ENCODE data around the gene OR51B2. TPM values are rescaled to one million over a fixed set of nuclear protein-coding genes. Genes with fewer than 3 reads are reported as not detected.

OR51B2 gene
- total RNA-seq, 1 experiment from 2014 or later, result not detected

DNA sequence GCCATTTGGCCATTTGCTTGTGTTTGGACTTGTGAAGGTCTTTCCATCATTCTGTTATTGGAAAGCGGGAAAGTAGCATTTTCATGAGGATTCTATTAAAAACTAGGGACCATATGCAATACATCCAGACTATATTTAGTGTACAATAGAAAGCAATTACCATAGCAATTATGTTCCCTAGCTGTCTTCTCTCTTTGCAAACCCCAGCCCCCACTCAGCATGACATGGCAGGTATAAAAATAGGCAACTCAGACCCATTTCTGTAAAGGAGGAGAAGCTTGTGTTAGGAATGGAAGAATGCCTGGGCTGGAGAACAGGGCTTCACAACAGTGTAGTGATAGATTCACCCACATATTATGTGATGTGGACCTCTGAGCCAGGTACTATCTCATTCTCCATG is 39.6 kb upstream of the OR51B2 start:
- Histone ChIP-seq H2BK20ac (ENCODE audit: low read depth, low read length, poor library complexity, severe bottlenecking) (no peak overlapping the region), H3K9me3 (ENCODE audit: control insufficient read depth, low read depth, low read length) (no peaks in the 10 kb centered on the region), H3K23ac (ENCODE audit: insufficient read length, low read depth, low read length) (no peak overlapping the region), H3K4me2 (ENCODE audit: insufficient read depth, insufficient read length, low read length) (no peak overlapping the region), H3K14ac (ENCODE audit: insufficient read depth, low read length) (no peak overlapping the region), H2AK5ac (ENCODE audit: insufficient read length, low read length) (no peak overlapping the region), H3K4ac (ENCODE audit: low read depth, low read length) (no peak overlapping the region), H4K91ac (ENCODE audit: insufficient read length, low read depth, low read length) (no peak overlapping the region), H3K18ac (ENCODE audit: insufficient read length, low read depth, low read length) (no peak overlapping the region), H2AFZ (ENCODE audit: low read length) (no peak overlapping the region), H2BK12ac (ENCODE audit: insufficient read length, low read depth, low read length) (no peak overlapping the region), H3K4me1 (ENCODE audit: insufficient read depth, low read length) (no peaks in the 10 kb centered on the region; the same call in 1 of the 2 replicates), H3K79me2 (ENCODE audit: insufficient read depth, low read length) (no peaks in the 10 kb centered on the region), H2BK120ac (ENCODE audit: low read depth, low read length, poor library complexity, severe bottlenecking) (no peak overlapping the region), H3K27me3 (ENCODE audit: insufficient read depth, low read length) (no peaks in the 10 kb centered on the region), H4K20me1 (ENCODE audit: control insufficient read depth, insufficient read depth, insufficient read length) (no peaks in the 10 kb centered on the region), H2BK5ac (ENCODE audit: insufficient read length, low read length) (no peak overlapping the region), H2BK15ac (ENCODE audit: low read depth, low read length) (no peak overlapping the region), H3K9ac (ENCODE audit: extremely low read depth, insufficient read length, low read length) (no peak overlapping the region), H4K8ac (replicated peaks; ENCODE audit: insufficient read length, low read depth, low read length) (no peak overlapping the region), H3K23me2 (ENCODE audit: insufficient read length, low read depth, low read length, poor library complexity, severe bottlenecking) (no peaks in the 10 kb centered on the region), H3K56ac (ENCODE audit: insufficient read length, low read depth, low read length) (no peak overlapping the region), H4K5ac (ENCODE audit: insufficient read length, low read depth, low read length) (no peak overlapping the region), H3K79me1 (ENCODE audit: insufficient read depth, low read depth, low read length, poor library complexity, severe bottlenecking) (no peaks in the 10 kb centered on the region), H3K27ac (ENCODE audit: insufficient read length, low read depth, low read length) (no peak overlapping the region), H3T11ph (ENCODE audit: low read length) (no peak overlapping the region)
- Mint-ChIP-seq H3K4me1 (peaks cover 4 to 9% of the 10 kb centered on the region in 2 experiments), H3K4me3 (no peak overlapping the region), H3K9me3 (peaks cover 0 to 2% of the 10 kb centered on the region in 2 experiments; a peak in 1 of 5 replicates), H3K27me3 (ENCODE audit: low read depth) (no peaks in the 10 kb centered on the region), H3K36me3 (ENCODE audit: insufficient read depth in 1 of 3, low read depth in 3 of 3) (no peaks in the 10 kb centered on the region; a peak in 1 of 7 replicates), H3K27ac (no peak overlapping the region)
- no peak for DNase-seq
- WGBS (ENCODE audit: extremely low coverage, insufficient read length, low lambda C conversion rate), result no CpG with 5 or more reads among the region's 1 CpG
- TF ChIP-seq, protein P1, sequence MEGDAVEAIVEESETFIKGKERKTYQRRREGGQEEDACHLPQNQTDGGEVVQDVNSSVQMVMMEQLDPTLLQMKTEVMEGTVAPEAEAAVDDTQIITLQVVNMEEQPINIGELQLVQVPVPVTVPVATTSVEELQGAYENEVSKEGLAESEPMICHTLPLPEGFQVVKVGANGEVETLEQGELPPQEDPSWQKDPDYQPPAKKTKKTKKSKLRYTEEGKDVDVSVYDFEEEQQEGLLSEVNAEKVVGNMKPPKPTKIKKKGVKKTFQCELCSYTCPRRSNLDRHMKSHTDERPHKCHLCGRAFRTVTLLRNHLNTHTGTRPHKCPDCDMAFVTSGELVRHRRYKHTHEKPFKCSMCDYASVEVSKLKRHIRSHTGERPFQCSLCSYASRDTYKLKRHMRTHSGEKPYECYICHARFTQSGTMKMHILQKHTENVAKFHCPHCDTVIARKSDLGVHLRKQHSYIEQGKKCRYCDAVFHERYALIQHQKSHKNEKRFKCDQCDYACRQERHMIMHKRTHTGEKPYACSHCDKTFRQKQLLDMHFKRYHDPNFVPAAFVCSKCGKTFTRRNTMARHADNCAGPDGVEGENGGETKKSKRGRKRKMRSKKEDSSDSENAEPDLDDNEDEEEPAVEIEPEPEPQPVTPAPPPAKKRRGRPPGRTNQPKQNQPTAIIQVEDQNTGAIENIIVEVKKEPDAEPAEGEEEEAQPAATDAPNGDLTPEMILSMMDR (conservative IDR thresholded peaks at IDR 0.05), result no peak
